Measurements from ENCODE around the gene DDX49.

DNA sequence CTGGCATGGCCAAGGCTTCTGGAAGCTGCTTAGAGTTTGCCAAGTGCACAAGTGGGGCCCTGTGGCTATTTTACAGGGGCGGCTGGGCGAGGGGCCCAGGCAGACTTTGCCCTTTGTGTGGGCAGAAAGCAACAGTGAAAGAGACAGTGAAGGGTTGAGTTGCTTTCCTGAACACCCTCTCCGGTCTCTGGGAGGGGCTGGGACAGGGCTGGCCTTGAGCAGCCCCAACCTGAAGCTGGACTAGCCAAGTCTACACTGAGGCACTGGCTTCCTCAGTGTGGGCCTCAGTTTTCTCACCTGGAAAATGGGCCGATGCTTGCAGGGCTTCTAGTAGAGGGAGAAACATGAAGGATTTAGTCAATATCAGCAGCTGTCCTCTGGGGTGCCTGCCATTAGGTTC, 23.9 kb downstream of the DDX49 start:
- TF ChIP-seq, protein P1, sequence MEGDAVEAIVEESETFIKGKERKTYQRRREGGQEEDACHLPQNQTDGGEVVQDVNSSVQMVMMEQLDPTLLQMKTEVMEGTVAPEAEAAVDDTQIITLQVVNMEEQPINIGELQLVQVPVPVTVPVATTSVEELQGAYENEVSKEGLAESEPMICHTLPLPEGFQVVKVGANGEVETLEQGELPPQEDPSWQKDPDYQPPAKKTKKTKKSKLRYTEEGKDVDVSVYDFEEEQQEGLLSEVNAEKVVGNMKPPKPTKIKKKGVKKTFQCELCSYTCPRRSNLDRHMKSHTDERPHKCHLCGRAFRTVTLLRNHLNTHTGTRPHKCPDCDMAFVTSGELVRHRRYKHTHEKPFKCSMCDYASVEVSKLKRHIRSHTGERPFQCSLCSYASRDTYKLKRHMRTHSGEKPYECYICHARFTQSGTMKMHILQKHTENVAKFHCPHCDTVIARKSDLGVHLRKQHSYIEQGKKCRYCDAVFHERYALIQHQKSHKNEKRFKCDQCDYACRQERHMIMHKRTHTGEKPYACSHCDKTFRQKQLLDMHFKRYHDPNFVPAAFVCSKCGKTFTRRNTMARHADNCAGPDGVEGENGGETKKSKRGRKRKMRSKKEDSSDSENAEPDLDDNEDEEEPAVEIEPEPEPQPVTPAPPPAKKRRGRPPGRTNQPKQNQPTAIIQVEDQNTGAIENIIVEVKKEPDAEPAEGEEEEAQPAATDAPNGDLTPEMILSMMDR (conservative IDR thresholded peaks at IDR 0.05; ENCODE audit: low read depth, low read length): no peak
- no peak for TF ChIP-seq POLR2A (IDR thresholded peaks at IDR 0.05; ENCODE audit: low read depth, low read length)
- no peak for TF ChIP-seq CEBPB (IDR thresholded peaks at IDR 0.05; ENCODE audit: low read depth, low read length)
- TF ChIP-seq SMC3 (IDR thresholded peaks at IDR 0.05; ENCODE audit: low read depth, low read length): no peak
- TF ChIP-seq, protein P2, sequence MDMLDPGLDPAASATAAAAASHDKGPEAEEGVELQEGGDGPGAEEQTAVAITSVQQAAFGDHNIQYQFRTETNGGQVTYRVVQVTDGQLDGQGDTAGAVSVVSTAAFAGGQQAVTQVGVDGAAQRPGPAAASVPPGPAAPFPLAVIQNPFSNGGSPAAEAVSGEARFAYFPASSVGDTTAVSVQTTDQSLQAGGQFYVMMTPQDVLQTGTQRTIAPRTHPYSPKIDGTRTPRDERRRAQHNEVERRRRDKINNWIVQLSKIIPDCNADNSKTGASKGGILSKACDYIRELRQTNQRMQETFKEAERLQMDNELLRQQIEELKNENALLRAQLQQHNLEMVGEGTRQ (IDR thresholded peaks at IDR 0.05; ENCODE audit: low read depth, low read length): no peak
- no peak for TF ChIP-seq RFX5 (IDR thresholded peaks at IDR 0.05; ENCODE audit: low read depth, low read length)
- TF ChIP-seq RAD21 (IDR thresholded peaks at IDR 0.05; ENCODE audit: low read length): no peak
- no peak for TF ChIP-seq RCOR1 (IDR thresholded peaks at IDR 0.05; ENCODE audit: insufficient replicate concordance, low read length)
- TF ChIP-seq CHD1 (IDR thresholded peaks at IDR 0.05; ENCODE audit: low read depth, low read length): no peak
- TF ChIP-seq MAFK (IDR thresholded peaks at IDR 0.05; ENCODE audit: low read depth, low read length): no peak
